HK-2 (cell line): ENCODE results near the gene RAD23B.

Experiments used
- DNase-seq: peaks from one replicate; pipeline ENCODE4 v3.0.0-alpha.2; 2018; ENCODE audit not compliant: unreplicated experiment

RAD23B gene

DNA sequence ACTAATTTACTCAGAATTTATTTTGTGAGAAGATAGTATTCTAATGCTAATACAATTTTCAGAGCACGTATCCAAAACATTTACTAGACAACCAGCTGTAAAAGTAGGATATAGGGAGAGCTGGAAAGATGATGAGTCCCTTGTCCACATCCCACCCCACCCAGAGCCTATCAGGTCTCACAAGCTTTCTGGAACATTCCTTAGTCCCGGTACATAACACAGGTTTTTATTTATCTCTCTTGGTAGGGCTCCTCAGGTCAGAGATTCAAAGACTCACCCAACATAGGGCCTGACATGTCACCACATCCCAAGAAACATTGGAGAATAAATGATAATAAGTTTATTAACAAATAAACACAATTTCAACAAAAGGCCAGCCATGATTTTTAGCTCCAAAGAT, 13.8 kb upstream of the RAD23B start:
- DNase-seq: no peak

DNA sequence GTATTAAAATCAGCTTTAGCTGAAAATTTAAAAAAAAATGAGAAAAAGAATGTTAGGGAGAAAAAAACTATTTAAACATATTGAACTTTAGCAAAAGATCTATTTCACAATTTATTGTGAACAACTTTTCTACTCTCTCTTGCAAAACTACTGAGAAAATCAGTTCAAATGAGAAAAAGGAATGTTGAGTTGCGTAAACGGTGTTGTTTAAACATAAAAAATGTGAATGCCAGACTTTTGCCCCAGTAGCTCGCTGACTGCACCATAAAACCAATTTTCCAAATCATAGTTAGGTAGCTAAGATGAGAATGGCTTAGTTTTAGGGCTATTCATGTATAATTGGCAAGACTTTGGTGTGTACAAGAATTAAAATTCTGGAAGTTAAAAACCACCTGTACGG, 13.4 kb upstream of the RAD23B start:
- DNase-seq: no peak

DNA sequence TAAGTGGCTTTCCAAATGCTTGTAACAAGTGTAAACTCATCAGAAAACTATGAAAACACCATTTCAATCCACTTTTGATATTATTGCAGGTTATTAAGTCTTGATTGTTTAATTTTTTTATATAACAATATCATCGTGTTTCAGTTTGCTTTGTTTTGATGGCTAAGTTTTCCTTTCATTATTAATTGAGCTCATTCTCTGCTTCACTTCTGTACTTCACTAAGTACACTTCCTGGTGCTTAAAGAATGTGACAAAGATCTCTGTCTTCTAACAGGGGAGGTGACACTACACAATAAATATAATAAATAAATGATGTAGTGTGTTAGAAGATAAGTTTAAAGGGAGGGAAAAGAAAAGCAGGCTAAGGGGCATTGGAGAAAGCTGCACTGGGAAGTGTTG, 13.0 kb upstream of the RAD23B start:
- DNase-seq: no peak

DNA sequence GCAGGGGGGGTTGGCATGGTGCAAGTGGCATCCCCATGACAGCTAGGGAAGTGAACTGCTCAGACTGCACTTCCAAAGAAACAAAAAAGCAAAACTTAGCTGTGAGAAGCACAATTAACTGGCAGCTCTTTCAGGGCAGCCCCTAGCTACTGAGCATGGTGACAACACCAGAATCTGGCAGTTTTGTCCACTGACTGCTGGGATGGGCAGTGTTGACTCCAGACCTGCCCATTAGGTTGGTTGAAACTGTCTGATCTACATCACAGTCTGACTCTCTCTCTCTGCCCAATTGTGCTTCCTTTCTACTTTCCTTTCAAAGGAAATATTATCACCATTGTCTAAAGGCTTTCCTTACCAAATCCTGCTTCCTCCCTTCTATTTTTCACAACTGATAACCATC, 12.5 kb upstream of the RAD23B start:
- DNase-seq: no peak

DNA sequence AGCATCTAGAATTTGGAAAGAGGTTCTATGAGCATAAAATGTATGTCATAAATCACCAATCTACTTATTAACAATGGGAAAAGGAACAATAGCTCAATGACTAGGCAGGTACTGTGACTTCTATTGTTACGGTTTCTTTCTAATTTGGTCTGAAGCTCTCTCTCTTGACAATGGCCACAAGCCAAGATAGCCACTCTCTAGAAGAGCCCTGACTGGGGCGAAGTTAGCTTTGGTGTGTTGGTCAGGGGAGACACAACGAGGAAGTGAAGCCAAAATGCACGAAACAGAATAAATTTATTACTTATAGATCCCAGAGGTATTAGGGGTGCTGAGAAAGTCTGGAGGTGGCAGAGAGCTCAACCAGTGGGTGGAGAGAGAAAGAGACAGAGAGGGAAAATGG, 9.4 kb upstream of the RAD23B start:
- DNase-seq: no peak

DNA sequence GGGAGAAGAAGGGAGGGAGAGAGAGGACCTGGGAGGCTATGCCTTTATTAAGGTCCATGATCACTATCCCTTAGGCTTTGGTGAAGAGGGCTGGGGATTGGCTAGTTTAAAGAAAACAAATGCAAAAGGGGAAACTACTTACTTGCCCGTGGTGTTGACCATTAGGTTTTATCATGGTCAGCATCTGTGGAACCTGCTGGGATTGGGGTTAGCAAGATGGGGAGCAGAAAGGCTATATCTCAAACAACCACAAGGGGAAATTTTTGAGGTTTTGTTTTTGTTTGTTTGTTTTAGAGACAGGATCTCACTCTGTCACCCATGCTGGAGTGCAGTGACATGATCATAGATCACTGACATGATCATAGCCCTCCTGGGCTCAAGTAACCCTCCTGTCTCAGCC, 9.0 kb upstream of the RAD23B start:
- DNase-seq: no peak

DNA sequence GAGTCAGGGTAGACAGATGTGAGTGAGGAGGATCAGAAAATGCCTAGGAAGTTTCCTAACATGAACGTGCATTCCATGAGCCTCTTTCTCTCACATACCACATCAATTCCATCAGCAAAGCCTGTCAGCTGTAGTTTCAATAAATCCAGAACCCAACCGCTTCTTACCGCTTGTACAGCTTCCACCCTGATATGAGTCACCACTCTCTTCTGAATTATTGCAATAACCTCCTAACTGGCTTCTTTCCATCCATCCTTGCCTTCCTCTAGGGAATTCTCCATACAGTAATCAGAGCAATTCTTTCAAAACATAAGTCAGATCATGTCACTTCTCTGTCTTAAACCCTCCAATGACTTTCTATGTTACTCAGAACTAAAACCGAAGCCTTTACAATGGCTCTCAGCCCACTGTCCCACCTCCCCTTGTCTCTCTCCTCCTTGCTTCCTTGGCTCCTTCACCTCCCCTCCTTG, 8.1 kb upstream of the RAD23B start:
- no peak for DNase-seq

DNA sequence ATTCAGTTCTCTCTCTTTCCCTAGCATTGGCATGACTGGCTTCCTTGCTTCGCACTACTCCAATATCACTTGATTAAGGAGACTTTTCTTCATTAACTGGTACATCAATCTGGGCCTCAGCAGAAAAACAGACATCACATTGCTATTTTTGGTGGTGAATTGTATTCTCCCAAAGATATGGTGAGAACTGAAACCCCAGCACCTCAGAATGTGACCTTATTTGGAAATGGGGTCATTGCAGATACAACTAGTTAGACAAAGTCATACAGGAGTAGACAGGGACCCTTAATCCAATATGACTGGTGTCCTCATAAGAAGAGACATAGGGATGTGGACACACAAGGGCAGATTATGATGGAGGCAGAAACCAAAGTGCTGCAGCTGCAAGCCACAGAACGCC, 7.5 kb upstream of the RAD23B start:
- no peak for DNase-seq

DNA sequence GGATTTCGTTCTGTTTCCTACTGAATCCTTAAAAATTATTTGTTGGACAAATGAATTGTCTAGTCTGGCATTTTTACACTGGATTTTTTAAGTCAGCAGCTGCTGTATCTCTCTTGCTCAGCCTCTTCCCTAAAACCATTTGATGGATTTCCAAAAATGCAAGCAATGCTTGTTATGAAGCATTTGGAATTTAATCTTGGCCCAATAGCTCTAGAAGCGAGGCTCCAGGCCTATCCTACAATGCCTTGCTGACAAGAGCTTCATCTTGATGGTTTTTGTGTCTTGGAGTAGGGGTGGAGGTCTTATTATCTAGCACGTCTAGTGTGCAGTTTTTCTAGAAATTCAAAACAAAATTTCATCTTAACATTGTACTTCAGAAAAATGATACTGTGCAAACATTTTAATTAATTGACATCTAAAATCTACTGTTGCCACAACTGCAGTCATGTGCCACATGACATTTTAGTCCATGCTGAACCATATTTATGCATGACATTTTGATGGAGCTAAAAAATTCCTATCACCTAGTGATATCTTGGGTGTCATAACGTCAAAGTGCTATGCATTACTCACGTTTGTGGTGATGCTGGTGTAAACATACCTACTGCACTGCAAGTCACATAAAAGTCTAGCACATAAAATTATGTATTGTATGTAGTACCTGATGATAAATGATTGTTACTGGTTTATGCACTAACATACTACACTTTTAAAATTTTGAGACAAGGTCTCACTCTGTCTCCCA, 5.9 kb upstream of the RAD23B start:
- DNase-seq: no peak

DNA sequence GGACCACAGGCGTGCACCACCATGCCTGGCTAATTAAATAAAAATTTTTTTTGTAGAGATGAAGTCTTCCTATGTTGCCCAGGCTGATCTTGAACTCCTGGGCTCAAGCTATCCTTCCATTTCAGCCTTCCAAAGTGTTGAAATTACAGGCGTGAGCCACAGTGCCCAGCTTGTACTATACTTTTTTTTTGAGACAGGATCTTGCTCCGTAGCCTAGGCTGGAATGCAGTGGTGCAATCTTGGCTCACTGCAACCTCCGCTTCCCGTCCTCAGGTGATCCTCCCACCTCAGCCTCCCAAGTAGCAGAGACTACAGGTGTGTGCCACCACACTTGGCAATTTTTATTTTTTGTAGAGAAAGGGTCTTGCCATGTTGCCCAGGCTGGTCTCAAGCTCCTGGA, 5.3 kb upstream of the RAD23B start:
- no peak for DNase-seq

DNA sequence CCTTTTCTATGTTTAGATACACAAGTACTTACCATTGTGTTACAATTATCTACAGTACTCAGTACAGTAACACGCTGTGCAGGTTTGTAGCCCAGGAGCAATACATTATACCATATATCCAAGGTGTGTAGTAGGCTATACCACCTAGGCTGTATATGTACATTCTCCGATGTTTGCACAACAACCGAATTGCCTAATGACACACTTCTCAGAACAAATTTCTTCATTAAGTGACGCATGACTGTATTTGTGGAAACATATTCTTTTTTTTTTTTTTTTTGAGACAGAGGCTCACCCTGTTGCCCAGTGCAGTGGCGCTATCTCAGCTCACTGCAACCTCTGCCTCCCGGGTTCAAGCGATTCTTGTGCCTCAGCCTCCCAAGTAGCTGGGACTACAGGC, 4.0 kb upstream of the RAD23B start:
- DNase-seq: no peak

DNA sequence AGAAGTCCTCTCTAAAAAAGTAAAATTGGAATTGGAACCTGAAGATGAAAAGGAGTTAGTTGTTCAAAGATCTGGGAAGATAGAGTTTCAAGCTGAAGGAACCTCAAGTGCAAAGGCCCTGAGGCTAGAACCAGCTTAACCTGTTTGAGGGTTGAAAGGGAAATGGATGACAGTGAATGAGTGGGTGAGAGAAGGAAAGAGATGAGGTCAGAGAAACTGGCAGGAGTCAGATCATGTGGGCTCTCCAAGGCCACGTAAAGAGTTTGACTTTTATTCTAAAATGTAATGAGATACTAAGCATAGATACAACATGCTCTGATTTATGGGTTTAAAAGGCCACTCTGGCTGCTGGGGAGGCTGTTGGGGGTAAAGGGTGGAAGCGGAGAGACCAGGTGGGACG, 2.5 kb upstream of the RAD23B start:
- DNase-seq: no peak

DNA sequence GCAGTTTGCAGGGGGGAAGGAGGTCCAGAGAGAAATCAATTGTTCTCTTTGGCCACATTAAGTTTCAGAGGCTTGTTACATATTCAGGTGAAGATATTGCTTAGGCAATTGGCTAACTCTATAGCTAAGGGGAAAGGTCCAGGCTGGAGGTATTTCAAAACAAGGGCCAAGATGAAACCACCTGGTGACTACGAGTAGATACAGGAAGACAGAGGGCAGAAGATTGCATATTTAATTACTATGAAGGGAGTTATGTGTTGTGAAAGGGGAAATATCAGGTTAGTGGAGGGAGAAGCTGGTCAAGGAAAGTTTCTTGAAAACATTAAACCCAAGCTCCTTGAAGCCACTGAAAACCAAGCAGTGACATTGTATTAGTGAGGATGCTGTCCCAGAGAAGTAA, 1.9 kb upstream of the RAD23B start:
- DNase-seq: no peak

DNA sequence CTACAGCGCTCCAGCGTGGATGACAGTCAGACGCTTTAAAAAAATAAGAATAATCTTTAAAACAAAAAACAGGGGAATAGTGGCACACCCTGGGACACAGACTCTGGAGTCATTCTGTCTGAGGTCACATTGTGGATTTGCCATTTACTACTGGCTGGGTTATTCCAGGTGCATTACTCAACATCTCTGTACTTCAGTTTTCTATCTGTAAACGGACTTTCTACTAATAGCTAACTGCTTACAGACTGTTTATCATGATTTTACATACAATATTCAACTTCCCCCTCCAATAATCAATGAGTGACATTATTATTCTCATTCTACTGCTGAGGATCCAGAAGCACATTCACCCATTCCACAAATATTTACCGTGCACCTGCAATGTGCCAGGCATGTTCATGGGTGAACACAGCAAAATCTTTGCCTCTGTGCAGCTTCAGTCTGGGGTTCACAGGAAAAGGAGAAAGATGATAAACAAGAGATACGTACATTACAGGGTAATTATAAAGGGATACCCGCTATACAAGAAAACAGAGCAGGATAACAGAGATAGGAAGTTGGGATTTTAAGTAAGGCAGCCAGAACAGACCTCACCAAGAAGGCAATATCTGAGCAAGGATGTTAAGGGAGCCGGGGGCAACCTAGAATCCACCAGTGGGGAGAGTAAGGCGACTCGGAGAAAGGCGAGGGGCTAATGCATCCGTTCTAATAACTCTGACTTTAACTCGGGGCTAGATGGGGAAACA, 984 bp upstream of the RAD23B start:
- DNase-seq: no peak

DNA sequence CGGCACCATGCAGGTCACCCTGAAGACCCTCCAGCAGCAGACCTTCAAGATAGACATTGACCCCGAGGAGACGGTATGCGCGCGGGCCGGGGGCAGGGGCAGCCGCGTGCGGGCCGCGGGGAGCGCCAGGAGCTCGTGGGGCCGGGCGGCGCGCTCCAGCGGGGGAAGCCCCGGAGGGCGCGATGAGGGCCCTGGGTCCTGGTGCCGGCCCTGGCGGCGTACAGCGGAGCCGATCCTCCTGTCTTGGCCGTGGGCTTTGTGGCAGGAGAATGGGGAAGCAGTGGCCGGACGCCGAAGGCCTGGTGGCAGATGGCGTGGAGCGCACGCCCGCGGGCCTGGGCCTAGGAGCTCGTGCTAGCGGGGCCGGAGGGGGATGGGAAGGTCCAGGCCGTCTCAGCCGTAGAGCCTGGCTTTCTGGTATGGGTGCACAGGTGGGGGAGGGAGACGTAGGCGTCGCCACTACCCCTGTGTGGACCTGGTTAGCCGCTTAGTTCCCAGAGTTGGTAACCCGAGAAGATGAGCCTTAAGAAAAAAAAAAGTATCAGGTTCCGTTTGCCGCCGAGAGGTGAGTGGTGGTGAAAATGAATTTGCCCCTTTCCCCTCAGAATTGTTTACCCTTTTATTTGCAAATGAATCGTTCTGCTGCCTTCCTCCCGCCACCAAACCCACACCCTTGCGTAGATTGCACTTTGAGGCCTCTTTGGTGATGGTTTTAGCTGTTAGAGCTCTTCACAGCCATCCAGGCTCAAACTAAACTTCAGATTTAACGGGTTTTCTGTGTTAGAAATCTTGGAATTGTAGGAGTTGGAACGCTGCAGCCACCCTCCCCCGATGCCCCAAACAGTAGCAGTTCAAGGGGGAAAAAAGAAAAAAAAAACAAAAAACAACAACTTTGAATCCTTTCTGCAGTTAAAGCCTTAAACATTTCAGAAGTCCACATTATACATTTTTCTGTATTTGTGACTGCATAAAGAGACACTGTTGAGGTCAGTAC, 841 bp downstream of the RAD23B start:
- DNase-seq: peak; percentile 78

DNA sequence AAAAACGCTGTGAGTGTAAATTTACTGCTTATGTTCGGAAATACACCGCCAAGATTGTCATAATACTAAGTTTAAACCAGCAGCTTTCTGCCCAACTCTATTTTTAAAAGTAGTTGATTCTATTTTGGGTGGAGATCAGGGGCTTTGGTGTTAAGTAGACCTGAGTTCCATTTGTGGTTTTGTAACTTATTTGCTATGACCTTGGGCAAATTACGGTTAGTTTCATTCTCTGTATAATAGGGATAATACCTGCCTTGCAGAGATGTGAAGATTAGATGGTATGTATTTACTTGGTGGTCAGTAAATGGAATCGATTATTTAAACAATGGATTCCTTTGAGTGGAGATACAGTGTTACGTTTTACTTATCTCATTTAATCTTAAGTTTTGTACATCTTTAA, 1.6 kb downstream of the RAD23B start:
- no peak for DNase-seq

DNA sequence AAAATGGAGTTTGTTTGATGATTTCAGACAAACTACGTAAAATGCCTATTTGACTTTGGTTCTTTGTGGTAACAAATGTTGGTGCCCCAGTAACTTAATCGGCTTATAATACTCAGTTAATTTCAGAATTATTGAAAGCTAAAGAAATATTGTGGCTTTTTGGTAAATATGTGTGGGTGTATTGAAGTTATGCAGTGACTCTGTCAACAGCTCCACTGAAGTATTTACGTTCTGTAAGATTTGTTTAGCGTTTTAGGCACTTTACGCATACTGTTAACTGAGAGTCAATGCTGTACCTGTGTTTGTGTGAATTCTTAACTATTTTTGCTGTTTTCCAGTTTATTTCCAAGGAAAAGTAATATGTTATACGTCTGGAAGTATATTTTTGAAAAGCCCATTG, 2.2 kb downstream of the RAD23B start:
- DNase-seq: no peak

DNA sequence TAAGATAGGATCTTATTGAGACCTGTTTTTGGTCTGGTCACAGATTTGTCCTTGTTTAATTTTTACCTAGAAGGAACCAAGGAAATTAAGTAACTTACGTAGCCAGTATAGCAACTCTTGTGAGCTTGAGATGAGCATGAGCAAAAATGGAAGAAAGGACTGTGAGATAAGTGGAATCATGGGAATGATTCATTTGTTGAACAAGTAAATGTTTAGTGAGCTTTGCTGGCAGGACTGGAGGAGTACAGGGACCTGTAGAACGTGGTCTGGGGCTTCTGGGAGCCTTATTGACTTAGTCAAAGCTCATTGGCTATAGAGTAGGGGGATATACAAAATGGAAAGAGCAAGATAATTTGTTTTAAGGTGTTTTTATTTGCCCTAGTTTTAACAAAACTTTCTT, 3.0 kb downstream of the RAD23B start:
- DNase-seq: peak; percentile 25

DNA sequence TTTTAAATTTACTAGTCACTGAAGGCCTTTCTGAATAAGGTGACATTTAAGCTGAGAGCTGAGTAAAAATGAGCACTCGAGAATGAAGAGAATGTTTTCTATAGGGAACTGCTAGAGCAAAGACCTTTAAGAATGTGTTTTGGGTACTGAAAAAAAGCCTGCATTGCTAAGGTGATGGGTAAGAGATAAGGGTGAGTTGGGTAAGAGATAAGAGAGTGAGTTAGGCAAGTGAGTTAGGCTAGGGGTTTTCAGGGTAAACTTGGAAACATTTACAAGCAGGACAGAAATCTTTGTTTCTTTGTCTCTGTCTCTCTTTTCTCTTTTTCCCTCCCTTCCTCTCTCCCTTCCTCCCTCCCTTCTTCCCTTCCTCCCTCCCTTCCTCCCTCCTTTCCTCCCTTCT, 5.6 kb downstream of the RAD23B start:
- DNase-seq: no peak

DNA sequence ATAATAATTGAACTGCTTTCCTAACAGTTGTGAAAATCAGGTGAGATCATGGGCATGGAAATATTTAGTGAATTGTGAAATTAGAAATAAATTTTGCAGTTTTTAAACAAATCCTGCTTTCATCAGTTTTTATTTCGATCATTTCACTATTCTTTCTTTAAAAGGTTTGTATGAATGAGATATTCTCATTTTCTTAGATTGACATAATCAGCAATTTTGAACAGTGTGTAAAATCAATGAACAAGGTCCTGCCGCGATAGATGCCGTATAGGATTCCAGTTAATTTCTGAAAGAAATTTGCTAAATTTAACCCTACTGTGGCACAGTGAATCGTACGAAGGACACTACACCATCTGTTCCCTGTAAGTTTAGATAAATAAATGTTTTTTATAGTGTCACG, 7.5 kb downstream of the RAD23B start:
- DNase-seq: no peak

DNA sequence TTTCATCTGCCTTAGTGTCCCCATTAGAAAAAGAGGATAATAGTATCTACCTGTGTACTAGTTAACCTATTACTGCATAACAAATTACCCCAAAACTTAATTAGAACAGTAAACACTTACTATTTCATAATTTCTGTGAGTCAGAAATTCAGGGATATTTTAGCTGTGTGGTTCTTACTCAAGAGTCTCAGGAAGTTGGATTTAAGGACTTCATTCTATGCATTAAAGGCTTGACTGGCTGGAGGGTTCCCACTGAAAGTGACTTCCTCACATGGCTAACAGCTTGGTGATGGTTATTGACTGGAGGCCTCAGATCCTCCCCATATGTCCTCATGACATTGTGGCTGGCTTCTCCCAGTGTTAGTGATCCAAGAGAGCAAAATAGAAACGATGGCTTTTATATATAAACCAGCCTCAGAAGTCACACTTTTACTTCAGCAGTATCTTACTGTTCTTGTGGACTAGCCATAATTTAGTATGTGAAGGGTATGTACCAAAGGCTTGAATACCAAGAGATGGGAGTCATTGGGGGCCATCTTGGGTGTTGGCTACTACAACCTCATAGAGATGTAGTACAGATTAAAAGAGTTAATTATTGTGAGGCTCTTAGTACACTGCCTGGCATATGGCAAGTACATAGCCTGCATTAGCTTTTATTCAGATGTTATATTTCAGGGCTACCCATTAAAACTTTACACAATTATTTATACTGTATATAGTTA, 9.9 kb downstream of the RAD23B start:
- no peak for DNase-seq
